GDM1 (cell line): Measurements from ENCODE around the gene RAB36.

Source experiments
- DNase-seq: peaks from one replicate; lab custom pipeline; 2025; lab: John Stamatoyannopoulos, UW

Gene RAB36

DNA sequence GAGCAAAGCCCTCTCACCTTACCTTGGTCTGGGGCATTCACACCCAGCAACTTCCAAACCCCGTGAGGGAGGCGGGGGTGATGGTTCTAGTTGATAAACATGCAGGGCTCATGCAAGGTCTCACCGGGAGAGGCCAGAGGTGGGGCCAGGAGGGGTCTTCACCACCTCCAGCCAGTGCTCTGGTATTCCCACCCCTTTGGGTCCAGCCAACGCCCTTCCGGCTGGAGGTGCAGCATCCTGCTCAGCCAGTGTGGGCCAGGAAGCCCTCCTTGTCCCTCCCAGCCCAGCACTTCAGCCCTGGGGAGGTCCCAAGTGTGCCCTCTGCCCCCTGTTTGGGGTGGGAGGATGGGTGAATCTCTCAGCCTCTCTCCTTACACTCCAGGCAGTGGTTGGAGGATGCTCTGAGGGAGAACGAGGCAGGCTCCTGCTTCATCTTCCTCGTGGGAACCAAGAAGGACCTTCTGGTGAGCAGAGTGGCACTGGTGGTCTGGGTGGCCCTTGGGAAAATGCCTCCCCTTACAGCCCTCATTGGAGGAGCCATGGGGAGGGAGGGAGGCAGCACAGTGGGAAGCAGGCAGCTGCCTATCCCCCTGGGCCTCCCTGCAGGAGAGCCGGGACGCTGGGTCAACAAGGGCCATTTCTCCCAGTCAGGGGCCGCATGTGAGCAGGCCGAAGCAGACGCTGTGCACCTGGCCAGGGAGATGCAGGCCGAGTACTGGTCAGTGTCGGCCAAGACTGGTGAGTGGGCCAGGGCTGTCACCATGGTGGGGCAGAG is 13.4 kb downstream of the RAB36 start:
- no peak for DNase-seq

GRCh38 chr22:23159291-23159630 is 14.0 kb downstream of the RAB36 start:
- no peak for DNase-seq

DNA sequence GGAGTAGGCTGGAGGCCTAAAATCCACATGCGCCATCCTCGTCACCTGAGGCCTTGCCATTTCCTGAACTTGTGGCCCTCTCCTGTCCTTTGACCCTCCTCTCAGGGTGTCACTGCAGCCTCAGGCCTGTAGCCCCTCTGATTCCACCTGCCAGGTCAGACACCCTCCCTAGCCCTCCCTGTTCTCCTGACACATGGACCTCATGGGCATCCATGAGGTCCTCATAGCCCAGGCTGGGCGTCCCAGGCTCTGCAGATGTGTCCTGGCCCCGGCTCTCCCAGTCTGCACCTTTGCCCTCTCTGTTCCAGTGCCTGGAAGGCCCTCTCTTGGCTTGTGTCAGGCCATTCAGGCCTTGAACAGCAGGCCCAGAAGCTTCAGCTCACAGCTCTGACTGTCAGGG is 15.8 kb downstream of the RAB36 start:
- no peak for DNase-seq

GRCh38 chr22:23161574-23161973 is 16.3 kb downstream of the RAB36 start:
- DNase-seq: no peak

- DNase-seq: no peak
Measured at GRCh38 chr22:23163665-23164064, 18.4 kb downstream of the RAB36 start.

DNA sequence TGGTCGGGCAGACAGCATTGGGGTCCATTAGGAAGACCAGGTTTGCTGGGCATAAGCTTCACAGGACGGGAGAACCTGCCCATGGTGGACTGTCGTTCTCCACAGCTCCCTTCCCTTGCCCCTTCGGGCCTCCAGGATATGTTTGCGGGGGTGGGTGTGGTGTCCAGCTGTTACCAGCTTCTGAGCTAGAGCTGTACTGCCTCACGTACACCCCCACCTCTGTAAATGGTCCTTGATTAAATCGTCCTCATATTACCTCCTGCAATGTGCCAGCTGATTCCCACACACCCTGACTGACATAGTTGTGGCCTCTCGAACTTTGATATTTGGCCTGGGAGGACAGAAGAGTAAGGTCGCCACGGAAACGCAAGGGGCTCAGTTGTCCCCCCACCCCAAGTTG is 18.8 kb downstream of the RAB36 start:
- no peak for DNase-seq

DNA sequence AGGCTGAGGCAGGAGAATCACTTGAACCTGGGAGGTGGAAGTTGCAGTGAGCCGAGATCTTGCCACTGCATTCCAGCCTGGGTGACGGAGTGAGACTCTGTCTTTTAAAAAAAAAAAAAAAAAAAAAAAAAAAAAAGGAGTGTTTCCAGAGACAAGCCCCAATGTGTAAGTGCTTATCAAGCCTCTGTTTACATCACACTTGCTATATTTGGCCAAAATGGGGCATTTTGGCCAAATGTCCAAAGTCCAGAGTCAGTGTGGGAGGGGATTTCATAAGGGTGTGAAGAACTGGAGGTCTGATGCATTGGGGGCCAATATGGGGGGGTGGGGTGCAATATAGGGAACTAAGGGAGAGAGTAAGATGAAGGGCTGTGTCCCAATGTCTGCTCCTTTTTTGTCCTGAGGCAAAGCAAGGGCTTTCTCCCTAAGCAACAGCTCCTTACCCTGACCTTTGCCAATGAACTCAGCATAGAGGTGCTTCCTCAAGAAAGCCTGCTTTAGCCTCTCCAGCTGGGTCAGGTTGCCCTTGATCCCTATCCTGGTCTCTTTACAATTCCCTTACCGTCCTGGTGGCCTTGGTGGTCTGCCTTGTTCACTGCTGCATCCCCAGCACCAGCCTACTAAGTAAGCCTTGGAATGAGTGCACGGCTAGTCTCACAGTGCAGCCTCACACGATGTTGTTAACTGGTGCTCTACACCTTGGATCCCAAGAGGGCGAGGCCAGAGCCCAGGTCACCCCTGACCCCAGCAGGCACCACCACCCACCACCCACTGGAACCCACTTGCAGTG is 21.0 kb downstream of the RAB36 start:
- no peak for DNase-seq

DNA sequence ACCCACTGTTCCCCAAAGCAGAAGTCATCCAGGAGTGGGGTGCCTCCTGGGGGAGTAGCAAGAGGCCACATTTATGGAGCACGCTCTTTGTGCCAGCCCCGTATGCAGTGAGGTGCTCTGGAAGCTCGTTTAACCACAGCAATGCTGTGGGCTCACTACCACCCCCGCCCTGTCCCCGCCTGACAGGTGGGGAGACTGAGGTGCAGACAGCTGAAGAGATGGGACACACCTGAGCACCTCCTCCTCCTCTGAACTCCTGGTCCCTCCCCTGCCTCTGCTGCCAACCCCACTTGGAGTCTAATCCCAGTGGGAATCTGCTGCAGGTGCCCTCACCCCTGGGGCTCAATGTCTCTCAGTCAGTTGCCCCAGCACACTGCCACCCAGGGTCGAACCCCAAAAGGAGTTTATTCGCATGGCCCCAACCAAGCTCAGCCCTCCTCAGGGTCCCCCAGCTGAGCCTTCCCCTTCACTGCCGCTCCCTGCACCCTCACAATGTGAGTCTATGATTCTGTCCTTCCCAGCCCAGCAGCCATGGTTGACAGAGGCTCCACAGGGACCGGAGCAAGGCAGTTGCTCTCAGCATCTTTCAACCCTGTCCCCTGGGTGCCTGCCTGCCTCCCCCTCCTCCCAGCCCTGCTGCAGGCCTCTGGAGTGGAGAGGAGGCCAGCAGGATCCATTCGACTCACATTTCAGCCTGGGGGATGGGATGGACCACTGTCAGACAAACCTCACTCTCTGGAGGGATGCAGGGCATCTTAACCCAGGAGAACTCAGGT is 21.8 kb downstream of the RAB36 start:
- no peak for DNase-seq

- no peak for DNase-seq
Measured at GRCh38 chr22:23168391-23169042, 23.2 kb downstream of the RAB36 start.

DNA sequence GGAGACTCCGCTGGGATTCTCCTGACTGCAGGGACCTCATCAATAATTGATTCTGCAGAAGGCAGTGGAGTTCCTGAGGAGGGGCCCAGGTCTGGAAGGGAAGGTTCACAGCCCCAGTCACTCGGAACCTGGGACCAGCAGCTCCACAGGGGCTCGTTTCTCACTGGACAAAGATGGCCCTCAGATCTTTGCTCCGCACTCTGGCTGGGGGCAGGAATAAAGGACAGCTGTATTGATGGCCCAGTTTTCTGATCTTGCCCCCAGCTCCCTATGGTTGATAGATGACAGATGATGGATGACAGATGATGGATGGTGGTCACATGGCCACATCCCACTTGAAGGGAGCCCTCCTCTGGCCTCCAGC is 23.7 kb downstream of the RAB36 start:
- no peak for DNase-seq

GRCh38 chr22:23175817-23176644 is 30.8 kb downstream of the RAB36 start:
- no peak for DNase-seq

GRCh38 chr22:23176645-23177027 is 31.4 kb downstream of the RAB36 start:
- no peak for DNase-seq

DNA sequence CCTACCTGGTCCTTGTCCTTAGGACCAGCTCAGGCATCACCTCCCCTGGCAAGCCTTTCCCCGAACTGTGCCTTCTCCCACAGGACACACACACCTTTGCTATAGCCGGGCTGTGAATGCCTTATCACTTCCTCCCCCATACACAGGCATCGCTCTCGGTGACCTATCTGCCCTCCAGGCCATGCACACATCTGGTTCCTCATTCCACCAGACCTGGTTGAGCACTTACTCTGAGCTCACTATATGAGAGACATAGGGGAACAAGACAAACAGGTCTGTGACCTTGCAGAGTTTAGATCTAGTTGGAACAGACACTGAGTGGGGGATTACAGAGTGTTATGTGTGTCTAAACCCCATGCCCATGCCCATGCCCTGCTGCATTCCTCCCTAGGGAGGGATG is 31.9 kb downstream of the RAB36 start:
- DNase-seq: peak; percentile 28

GRCh38 chr22:23178512-23179254 is 33.4 kb downstream of the RAB36 start:
- peak; percentile 39 for DNase-seq

DNA sequence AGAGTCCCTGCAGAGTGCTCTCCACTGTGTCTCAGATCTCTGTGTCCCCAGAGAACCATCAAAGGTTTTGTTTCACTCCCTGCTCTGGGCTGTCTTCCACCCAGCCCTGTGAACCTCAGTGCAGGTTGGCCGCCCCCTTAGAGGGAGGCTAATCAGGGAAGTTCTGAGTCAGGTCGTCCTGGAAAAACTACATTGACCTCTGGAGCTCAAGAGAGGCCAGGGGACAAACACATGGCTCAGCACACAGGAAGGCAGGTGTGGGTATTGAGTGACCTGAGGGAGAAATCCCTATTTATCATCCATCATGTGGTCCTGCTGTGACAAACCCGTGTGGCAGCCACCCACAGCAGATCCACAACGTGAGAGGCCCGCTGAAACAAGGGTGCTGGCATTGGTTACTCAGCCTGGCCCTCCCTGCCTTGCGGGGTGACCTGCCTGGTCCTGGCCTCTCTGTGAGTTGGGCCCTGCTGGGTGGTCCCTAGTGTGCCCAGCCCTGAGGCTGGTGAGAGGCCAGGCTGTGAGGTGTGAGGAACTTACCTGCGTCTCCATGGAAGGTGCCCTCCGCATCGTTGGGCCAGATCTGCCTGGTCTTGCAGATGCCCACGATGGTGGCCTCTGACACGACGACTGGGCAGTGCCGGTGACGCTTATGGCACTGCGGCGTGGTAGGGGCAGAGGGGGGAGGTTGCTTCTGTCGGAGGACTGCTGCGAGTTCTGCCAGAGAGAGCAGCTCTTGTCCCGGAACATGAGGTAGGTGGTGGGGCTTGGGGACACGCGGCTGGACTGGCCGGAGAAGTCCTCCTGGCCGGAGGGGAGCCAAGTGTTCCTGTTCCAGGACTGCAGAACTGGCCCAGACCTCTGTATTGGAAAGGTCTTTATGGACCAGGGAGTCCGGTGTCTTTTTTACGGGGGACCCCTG is 34.4 kb downstream of the RAB36 start:
- DNase-seq: no peak

GRCh38 chr22:23180301-23180892 is 35.1 kb downstream of the RAB36 start, which contains the start of gene BCR:
Gene BCR (plus strand): TSS chr22:23180509. CDS start chr22:23180961, 452 bp downstream.
- peak; percentile 56 for DNase-seq

- DNase-seq: no peak
Measured at GRCh38 chr22:23180893-23181720, 35.8 kb downstream of the RAB36 start.

DNA sequence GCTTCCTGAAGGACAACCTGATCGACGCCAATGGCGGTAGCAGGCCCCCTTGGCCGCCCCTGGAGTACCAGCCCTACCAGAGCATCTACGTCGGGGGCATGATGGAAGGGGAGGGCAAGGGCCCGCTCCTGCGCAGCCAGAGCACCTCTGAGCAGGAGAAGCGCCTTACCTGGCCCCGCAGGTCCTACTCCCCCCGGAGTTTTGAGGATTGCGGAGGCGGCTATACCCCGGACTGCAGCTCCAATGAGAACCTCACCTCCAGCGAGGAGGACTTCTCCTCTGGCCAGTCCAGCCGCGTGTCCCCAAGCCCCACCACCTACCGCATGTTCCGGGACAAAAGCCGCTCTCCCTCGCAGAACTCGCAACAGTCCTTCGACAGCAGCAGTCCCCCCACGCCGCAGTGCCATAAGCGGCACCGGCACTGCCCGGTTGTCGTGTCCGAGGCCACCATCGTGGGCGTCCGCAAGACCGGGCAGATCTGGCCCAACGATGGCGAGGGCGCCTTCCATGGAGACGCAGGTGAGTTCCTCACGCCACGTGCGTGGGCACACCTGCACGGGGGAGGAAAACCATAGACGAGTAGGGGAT is 36.5 kb downstream of the RAB36 start:
- DNase-seq: no peak
